NB4 (cell line): ENCODE data around the gene ADGRB2.

ENCODE experiments used
- CTCF ChIP-seq: IDR thresholded peaks from one replicate; pipeline ENCODE4 v1.5.1; 2012; ENCODE audit warnings: low read depth, low read length
- POLR2A ChIP-seq: IDR thresholded peaks from 2 replicates; pipeline ENCODE4 v1.6.1; 2011; ENCODE audit warnings: mild to moderate bottlenecking; ENCODE audit not compliant: insufficient read length; ENCODE audit errors: extremely low read depth

- TF ChIP-seq POLR2A (no peak), CTCF (no peak)
These were observed 28.6 kb downstream of the ADGRB2 start for GRCh38 chr1:31735571-31735970.
